Muscle of leg (tissue), 11 donors: ENCODE data around the gene CLIP4. TPM values are rescaled to one million over a fixed set of nuclear protein-coding genes. Genes with fewer than 3 reads are reported as not detected.

Source experiments
- DNase-seq: peaks from one replicate; pipeline ENCODE4 v3.0.0; 2013
- H3K27ac ChIP-seq: one replicate; pipeline ENCODE4 v1.5.1; 2013; ENCODE audit warnings: mild to moderate bottlenecking, low read length, control low read depth
- H3K27me3 ChIP-seq: one replicate; pipeline ENCODE4 v1.6.1; 2013; ENCODE audit warnings: low read length; ENCODE audit not compliant: control insufficient read depth, insufficient read depth
- H3K36me3 ChIP-seq: one replicate; pipeline ENCODE4 v1.6.1; 2013; ENCODE audit warnings: low read length; ENCODE audit not compliant: control insufficient read depth, insufficient read depth
- H3K4me1 ChIP-seq: one replicate; pipeline ENCODE4 v1.6.1; 2013; ENCODE audit warnings: low read length; ENCODE audit not compliant: control insufficient read depth, insufficient read depth
- H3K4me3 ChIP-seq: one replicate; pipeline ENCODE4 v1.5.1; 2013; ENCODE audit warnings: low read length, control low read depth
- H3K9me3 ChIP-seq: replicated peaks from 2 replicates; pipeline ENCODE4 v1.6.1; 2013; ENCODE audit warnings: low read depth, low read length; ENCODE audit not compliant: control insufficient read depth
- WGBS: methylation state at CpG from one replicate; pipeline ENCODE4 v1.1.5; 2013; ENCODE audit warnings: missing lambda C conversion rate; ENCODE audit not compliant: insufficient coverage; 5-methylcytosine and 5-hydroxymethylcytosine counted together
- polyA plus RNA-seq, 8 donors: library from polyadenylated mRNA; unstranded; fragments of 120-200 nt; gene quantifications; one replicate each; pipeline versions ENCODE4 v1.2.1 to v1.2.3, GENCODE V29; 2013; ENCODE audit warnings: inconsistent platforms in 1 of 8, low replicate concordance in 1 of 8; ENCODE audit not compliant: insufficient read length in 8 of 8, insufficient read depth in 1 of 8
- total RNA-seq: library from RNA; stranded (reverse); fragments of 120-200 nt; gene quantifications from one replicate; pipeline ENCODE4 v1.2.4, GENCODE V29; 2013

Gene CLIP4
- total and polyA plus RNA-seq, 9 donors = 10.8 to 18.7 (median 12.9) TPM

DNA sequence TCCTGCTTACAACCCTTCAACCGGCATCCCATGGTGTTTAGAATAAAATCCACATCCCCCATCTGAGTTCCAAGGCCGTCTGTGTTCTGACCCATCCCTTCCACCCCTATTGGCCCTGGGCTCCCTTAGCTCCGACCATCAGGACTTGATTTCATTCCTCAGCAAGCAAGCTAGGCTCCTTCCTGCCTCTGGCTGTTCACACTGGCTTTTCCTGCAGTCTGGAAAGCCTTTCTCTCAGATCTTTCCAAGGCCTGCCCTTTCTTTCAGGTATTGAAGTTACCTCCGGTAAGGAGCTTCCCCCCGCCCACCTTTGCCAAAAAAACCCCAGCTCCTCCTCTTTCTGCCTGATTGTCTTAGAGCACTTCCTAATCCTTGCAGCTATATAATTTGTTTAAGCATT, 86.8 kb downstream of the CLIP4 start:
- H3K36me3 ChIP-seq = no peaks in the 10 kb centered on the region
- WGBS = 15% methylated on average over 5 of the region's 5 CpGs
- no peaks in the 10 kb centered on the region for H3K27me3 ChIP-seq
- H3K4me1 ChIP-seq = no peaks in the 10 kb centered on the region
- no peaks in the 10 kb centered on the region for H3K9me3 ChIP-seq
- no peak for DNase-seq
- H3K4me3 ChIP-seq = no peak overlapping the region
- H3K27ac ChIP-seq = no peak overlapping the region

DNA sequence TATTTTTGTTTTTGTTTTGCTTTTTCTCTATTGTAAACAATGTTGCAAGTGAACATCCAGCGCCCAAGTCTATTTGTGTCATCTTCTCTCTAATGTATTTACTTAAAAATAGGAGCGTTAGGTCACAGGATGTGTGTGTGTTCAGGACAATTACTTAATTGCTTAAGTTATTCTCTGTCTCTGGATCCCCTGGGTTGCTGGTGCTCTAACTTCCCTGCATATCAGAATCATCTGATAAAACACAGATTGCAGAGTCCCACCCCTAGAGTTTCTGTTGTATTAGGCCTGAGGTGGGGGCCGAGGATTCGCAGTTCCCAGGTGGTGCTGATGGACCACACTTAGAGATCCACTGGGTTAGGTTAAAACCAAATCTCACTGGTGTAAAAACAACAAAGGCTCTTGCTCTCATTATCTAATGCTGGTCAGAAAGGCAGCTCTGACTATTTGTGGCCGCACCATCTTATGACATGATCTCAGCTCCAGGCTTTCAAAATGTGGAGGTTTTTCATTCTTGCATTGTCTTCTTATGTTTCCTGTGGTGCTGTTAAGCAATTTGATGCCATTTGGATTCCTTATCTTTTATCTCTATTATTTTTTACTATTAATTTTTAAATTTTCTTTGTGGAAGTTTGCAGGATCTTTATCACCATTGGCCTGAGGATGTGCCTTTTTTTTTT, 87.7 kb downstream of the CLIP4 start:
- H3K4me1 ChIP-seq = no peaks in the 10 kb centered on the region
- H3K9me3 ChIP-seq = no peaks in the 10 kb centered on the region
- no peak for DNase-seq
- WGBS = 94% methylated on average over 2 of the region's 5 CpGs
- H3K27me3 ChIP-seq = no peaks in the 10 kb centered on the region
- H3K4me3 ChIP-seq = no peak overlapping the region
- no peaks in the 10 kb centered on the region for H3K36me3 ChIP-seq
- no peak overlapping the region for H3K27ac ChIP-seq

DNA sequence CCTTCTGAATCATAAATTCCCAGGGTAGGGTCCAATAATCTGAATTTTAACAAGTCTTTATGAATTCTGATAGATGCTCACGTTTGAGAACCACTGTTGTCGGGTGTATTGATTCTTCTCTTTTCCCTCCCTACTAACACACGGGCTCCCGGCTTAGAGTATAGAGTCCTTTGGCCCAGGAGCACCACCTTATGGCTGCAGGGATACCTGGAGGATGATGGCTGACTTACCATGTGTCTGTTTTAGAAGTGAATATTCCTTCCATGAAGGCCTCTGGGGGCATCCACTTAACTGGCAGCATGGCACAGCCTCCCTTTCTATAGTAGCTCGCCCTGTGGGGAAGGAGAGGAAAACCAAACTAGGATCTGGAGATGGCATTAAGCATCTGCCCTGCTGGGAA, 91.7 kb downstream of the CLIP4 start:
- no peak for DNase-seq
- Histone ChIP-seq H3K9me3 (no peaks in the 10 kb centered on the region), H3K4me1 (no peaks in the 10 kb centered on the region), H3K36me3 (no peaks in the 10 kb centered on the region), H3K4me3 (no peak overlapping the region), H3K27ac (no peak overlapping the region), H3K27me3 (no peaks in the 10 kb centered on the region)
- WGBS = no CpG with 5 or more reads among the region's 5 CpGs

DNA sequence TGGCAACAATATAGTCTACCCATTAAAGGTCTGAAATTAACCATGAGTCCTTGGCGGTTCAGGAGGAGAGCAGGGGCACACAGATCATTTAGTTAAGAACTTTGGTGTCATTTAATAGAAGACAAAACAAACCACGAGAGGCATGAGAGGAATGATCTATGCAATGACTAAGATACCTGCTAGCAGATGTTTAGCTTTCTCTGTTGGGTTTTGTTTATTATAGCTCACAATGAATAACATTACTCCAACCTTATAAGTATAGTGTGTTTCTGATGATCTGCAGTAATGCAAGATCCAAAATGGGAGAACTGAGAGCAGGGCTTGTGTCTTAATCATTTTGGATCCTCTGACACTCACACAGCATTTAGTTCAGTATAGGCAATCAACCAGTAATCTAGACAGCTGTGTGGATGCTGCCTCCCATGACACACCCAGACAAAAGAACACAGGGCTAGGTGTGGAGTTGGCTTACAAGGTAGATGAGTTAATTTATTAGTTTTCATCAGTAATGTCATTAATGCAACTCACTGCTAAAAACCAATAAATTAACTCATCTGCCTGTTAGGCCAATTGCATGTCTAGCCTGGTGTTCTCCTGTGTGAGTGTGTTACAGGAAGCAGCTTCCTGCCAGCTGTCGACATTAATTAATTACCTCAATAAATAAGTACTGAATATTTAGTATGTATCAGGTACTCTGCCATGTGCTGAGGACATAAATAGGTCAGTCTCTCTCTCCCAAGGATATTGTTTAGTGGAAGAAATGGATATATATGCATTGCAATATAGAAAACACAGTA, 92.3 kb downstream of the CLIP4 start:
- DNase-seq = no peak
- Histone ChIP-seq H3K4me3 (no peak overlapping the region), H3K4me1 (no peaks in the 10 kb centered on the region), H3K27me3 (no peaks in the 10 kb centered on the region), H3K36me3 (no peaks in the 10 kb centered on the region), H3K9me3 (no peaks in the 10 kb centered on the region), H3K27ac (no peak overlapping the region)
- WGBS = no CpG with 5 or more reads among the region's 3 CpGs

DNA sequence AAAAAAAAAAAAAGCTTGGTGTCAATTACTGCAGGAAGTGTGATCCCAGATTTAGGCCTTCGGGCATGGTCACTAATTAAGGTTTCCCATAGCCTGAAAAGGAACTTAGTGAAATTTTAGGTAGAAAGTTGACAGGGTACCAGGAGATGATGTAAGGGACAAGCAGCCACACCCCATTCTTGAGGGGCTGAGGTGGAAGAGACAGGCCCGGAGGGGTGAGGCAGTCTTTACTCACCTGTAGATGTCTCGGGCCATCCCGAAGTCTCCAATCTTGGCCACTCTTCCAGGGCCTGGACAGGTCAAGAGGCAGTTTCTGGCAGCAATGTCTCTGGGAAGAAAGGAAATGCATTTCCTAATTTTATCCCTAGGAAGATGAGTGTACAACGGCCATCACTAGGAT, 94.3 kb downstream of the CLIP4 start:
- Histone ChIP-seq H3K36me3 (no peaks in the 10 kb centered on the region), H3K9me3 (no peaks in the 10 kb centered on the region), H3K4me3 (no peak overlapping the region), H3K27me3 (peaks cover 7% of the 10 kb centered on the region), H3K4me1 (no peaks in the 10 kb centered on the region), H3K27ac (no peak overlapping the region)
- 100% methylated on average over 1 of the region's 5 CpGs for WGBS
- no peak for DNase-seq

DNA sequence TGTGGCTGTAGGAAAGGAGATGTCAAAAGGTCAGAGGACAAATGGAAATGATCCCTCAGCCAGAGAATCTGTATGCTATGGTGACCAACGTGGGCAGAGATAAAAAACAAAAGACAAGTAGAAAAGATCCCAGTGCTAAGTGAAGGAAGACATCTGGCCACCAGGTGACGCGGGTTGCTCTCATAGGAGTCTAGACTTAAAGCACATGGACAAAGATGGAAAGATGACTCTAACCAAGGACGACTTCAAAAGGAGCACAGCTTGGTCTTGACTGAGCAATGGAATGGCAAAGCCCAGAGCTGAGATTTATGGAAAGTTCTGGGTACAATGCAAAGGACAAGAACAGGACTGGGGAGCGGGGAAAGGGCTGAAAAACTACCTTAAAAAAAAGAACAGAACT, 96.8 kb downstream of the CLIP4 start:
- no peaks in the 10 kb centered on the region for H3K9me3 ChIP-seq
- H3K27me3 ChIP-seq = peaks cover 15% of the 10 kb centered on the region
- no peaks in the 10 kb centered on the region for H3K36me3 ChIP-seq
- no peak overlapping the region for H3K4me3 ChIP-seq
- 62% methylated on average over 5 of the region's 5 CpGs for WGBS
- H3K4me1 ChIP-seq = no peaks in the 10 kb centered on the region
- H3K27ac ChIP-seq = no peak overlapping the region
- no peak for DNase-seq

DNA sequence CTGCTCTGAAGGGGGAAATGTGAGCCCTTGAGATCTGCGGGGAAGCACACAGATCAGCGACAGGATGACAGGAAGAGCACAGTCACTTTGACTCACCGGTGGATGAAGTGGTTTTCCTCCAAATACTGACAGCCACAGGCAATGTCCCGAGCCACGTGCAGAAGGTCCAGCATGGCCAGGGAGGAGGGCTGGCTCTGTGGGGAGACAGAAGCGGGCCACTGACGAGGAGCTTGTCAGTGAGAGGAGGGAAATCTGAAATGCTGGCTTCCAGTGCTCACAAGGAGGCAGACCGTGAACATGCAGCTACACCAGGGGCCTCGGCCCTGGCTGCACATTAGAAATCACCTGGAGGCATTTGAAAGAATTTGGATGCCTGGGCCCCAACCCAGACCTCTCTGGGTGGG, 98.7 kb downstream of the CLIP4 start:
- Histone ChIP-seq H3K4me1 (no peaks in the 10 kb centered on the region), H3K27me3 (peaks cover 15% of the 10 kb centered on the region), H3K27ac (no peak overlapping the region), H3K4me3 (no peak overlapping the region), H3K36me3 (no peaks in the 10 kb centered on the region), H3K9me3 (no peaks in the 10 kb centered on the region)
- no peak for DNase-seq
- 15% methylated on average over 8 of the region's 9 CpGs for WGBS

DNA sequence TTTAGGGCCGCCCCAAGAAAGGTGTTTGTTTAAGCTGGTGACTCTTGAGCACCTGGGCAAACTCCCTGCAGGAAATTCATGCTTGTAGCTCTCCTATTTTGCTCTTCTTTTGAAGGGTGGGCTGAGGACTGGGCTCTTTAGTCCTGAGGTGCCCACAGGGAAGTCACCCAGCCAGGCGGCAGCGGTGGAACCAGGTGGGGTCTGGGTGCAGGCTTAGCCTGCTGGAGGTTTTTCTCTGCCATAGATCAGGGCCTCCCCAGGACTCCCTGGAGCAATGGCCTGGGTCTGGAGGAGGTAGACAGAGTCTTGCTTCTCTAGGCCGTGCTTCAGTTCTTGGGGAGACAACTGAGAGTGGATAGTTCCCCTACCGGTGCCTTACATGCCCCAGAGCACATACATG, 99.9 kb downstream of the CLIP4 start:
- no peaks in the 10 kb centered on the region for H3K4me1 ChIP-seq
- no peaks in the 10 kb centered on the region for H3K9me3 ChIP-seq
- DNase-seq = no peak
- H3K27ac ChIP-seq = no peak overlapping the region
- peaks cover 15% of the 10 kb centered on the region for H3K27me3 ChIP-seq
- H3K36me3 ChIP-seq = no peaks in the 10 kb centered on the region
- WGBS = 92% methylated on average over 2 of the region's 5 CpGs
- H3K4me3 ChIP-seq = no peak overlapping the region

DNA sequence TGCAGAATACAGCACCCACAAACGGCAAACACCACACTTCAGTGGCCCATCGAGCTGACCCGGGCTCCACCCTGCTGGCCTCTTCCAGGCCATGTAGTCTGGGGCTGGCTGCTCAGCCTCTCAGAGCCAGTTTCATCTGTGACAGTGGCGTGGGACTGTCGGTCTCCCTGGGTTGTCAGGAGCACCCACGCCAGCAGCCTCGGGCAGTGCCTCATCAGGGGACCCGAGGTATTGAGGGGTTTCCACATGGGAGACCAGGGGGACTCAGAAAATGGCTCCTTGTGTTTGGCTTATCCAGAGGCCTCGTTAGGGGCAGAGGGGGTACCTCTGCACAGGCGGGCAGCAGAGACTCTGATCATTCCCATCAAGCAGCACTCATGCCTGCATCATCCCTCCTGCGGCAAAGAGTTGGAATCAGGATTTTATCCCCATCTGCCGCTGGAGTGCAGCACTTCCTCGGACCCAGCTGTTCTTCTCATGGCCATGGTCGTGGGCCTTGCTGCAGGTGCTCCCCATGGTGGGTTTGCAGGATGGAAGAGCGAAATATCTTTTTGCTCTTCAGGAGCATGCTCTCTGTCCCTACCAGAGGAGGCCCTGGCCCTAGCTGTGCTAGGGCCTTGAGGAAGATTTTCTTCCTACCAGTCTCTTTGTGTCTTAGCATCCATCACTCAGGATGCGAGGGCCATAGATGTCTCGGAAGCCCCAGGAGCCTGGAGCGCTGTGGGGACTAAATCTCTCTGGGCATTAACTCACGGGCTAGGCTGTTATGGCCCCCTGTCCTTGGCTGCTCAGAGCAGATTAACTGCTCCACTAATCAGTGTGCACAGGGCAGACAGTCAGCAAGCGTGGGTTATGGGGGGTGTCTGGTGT, 100.8 kb downstream of the CLIP4 start:
- 78% methylated on average over 19 of the region's 20 CpGs for WGBS
- DNase-seq = no peak
- no peaks in the 10 kb centered on the region for H3K9me3 ChIP-seq

DNA sequence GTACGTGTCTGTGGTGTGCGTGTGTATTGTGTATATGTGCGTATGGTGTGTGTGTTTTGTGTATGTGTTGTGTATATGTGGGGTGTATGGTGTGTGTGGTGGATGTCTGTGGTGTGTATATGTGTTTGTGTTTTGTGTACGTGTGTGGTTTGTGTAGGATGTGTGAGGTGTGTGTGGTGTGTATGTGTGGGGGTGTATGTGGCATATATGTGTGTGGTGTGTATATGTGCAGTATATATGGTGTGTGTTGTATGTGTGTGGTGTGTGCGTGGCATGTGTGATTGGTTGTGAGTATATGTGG, 101.3 kb downstream of the CLIP4 start:
- WGBS = 96% methylated on average over 5 of the region's 5 CpGs
- DNase-seq = no peak
- H3K27ac ChIP-seq = no peak overlapping the region
- no peaks in the 10 kb centered on the region for H3K9me3 ChIP-seq
- no peaks in the 10 kb centered on the region for H3K4me1 ChIP-seq
- peaks cover 18% of the 10 kb centered on the region for H3K27me3 ChIP-seq
- no peak overlapping the region for H3K4me3 ChIP-seq
- H3K36me3 ChIP-seq = no peaks in the 10 kb centered on the region

More for the DNA sequence above, 100.8 kb downstream of the CLIP4 start:
- no peak overlapping the region for H3K27ac ChIP-seq
- H3K4me3 ChIP-seq = no peak overlapping the region
- no peaks in the 10 kb centered on the region for H3K36me3 ChIP-seq
- H3K27me3 ChIP-seq = peaks cover 18% of the 10 kb centered on the region
- no peaks in the 10 kb centered on the region for H3K4me1 ChIP-seq
